HK-2 (cell line): ENCODE results near the gene TYK2.
"Not testable (repeated sequence)": the region's sequence is repeated elsewhere in the genome, so short reads cannot be mapped to it uniquely, and the experiment has no call there.

Experiments
- DNase-seq: peaks from one replicate; pipeline ENCODE4 v3.0.0-alpha.2; 2018; ENCODE audit not compliant: unreplicated experiment

TYK2 gene

DNA sequence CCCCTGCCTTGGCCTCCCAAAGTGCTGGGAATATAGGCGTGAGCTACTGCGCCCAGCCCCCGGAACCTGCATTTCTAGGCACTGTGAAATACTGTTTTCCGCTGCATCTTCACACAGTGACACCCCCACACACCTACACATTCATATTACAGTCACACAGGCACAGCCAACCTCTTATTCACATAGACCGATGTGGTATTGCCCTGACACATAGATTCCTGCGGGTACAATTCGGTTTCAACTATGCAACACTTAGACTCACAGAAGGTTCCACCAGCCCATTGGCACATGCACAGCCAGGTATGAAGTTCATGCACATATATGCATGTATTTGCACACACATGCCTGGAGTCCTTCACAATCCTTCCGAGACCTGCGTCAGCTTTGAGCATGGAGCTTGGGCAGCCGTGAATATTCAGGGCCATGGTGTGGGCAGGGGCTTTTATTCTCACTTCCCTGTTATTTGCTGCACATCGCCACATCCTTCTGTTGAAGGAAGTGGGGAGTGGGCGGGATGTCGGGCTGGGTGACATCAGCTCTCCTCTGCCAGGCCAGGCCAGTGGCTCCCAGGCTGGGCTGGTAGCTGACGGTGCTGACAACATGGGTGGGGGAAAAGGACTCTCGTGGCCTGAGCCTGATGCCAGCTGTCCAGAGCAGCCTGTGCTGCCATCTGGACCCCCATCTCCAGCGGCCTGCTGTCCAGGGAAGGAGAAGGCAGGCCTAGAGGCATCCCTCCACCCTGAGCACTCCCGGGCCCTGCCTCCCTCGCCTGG, 28.3 kb upstream of the TYK2 start:
- DNase-seq: no peak

DNA sequence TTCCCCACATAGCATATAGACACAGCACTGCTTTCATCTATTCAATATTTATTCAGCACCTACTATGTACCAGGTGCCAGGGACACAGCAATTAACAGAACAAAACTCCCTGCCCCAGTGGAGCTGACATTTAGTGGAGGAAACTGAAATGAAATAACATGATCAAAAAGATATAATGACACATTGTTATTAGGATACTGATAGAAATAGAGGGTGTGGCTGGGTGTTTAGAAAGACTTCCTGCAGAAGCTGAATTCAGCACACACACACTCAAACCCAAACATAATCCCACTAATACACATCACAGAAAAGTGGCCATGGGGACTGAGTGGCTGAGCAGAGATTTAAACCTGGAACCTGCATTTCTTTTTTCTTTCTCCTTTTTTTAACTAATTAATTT, 26.7 kb upstream of the TYK2 start:
- no peak for DNase-seq

DNA sequence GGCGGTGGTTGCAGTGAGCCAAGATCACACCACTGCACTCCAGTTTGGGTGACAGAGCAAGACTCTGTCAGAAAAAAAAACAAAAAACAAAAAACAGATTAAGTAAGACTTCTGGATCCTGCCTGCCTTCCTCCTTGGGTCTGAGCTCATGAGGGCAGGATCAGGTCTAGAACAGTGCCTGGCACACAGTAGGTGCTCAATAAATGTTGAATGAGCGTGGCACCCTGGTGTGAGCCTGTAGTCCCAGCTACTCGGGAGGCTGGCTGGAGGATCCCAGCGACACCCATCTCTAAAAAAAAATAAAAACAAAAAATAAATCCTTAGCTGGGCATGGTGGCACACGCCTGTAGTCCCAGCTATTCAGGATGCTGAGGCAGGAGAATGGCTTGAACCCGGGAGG, 25.8 kb upstream of the TYK2 start:
- no peak for DNase-seq

DNA sequence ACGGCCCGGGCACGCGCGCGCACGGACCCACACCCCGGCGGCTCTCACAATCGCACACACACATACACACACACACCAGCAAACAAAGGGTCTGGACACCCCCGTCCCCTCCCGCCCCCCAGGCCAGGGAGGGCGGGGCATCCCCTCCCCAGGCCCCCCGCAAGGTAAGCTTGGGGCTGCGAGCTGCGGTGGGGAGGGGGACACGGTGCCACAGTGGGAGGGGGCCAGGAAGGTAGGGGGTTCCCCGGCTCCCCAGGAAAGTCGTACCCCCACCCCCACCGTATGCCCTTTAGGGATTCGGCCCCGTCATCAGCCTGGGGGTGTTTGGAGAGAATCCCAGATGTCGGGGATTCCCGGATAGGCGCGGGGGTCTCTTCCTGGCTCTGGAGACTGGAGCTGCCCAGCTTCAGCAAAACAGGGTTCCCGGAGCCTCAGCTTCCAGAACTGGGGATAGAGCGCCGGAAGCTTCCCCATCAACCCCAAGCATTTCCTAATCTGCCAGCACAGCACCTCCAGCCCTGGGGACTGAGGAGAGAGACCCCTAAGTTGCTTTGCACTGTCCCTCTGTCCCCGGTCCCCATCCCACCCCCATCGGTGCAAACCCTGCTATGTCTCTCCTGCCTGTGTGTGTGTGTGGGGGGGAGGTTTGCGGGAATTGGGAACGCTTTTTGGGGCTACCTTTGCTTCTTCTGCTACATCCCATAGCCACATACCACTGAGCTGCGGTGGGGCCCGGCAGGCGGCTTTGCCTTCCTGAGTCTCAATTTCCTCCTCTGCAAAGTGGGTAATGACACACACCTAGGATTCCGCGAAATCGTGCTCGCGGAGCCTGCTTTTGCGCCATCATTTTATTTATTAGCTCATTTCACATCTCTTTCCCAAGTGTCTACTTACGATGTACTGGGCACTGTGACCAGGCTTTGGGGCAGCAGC, 24.8 kb upstream of the TYK2 start:
- no peak for DNase-seq

DNA sequence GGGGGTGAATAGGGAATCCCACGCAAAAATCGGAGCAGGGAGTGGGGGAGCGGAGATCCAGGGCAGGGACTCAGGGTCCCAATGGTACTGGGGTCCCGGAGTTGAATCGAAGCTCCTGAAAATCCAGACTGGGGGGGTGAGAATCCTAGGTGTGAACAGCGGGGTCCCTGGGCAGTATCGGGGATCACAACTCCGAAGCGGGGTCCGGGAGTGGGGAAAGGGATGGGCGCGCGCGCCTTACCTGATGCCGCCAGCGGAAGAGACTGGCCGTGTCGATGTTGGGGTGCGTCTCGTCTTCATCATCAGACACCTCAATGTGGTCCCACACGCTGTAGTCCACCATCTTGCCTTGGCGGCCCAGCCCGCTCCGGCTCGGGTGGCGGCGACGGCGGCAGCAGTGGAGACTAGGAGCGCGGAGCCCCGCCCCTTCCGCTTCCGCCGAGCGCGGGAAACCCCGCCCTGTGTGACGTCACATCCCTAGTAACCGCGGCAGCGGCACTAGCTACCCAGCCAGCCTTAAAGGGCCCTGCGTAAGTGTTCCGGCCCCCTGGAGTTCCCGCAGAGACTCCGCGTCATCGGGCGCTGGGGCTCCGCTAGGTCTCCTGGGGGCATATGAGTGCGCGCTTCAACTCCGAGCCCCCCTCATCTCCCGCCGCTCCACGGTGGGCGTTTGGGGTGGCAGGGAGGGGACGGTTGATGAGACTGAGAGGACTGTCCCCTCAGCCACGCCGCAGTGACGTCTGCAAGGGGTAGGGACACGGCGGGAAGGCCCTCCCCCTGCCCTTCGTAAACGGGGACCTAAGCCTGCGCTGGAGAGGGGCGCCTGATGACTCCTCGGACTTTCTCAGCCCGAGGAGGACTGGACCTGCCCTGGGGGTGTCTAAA, 23.0 kb upstream of the TYK2 start, which contains the start of gene CDC37:
Gene CDC37 (minus strand): TSS at position 406 of the 885 bp plus-strand sequence. CDS start 63 bp downstream, at position 343.
- DNase-seq: peak; percentile 96

- no peak for DNase-seq
These were observed 22.2 kb upstream of the TYK2 start for GRCh38 chr19:10402441-10403038.

DNA sequence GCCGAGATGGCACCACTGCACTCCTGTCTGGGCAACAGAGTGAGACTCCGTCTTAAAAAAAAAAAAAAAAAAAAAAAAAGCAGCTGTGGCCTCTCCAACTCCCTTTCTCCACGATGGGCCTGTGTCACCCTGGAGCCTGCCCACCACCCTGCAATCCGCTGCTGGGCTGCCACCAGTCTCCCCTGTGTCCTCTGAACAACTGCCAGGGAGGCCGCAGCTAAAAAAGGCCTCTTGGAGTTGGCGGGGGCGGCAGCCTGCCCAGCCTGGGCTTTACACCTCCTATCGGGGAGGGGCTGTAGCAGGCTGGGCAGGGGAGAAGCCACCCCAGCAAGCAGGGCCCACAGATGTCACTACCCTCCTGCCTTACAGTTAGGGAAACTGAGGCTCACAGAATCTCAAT, 19.5 kb upstream of the TYK2 start:
- DNase-seq: no peak

GRCh38 chr19:10399340-10399739, 19.0 kb upstream of the TYK2 start:
- not testable (repeated sequence) for DNase-seq

DNA sequence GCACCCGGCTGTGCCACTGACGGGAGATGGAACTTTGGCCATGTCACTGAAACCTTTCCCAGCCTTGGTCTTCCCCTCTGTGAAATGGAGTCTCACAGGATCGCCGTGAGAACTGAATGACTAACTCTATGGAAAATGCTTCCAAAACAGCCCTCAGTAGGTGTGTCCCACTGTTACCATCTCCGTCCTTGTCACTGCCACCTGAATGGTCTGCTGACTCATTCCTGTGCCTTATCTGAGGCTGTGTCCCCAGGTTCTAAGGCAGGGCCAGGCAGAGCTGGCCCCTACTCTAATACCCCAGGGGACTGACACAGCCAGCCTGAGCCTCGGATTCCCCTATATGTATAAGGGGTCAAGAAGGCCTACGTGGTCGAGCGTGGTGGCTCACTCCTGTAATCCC, 18.4 kb upstream of the TYK2 start:
- DNase-seq: no peak

DNA sequence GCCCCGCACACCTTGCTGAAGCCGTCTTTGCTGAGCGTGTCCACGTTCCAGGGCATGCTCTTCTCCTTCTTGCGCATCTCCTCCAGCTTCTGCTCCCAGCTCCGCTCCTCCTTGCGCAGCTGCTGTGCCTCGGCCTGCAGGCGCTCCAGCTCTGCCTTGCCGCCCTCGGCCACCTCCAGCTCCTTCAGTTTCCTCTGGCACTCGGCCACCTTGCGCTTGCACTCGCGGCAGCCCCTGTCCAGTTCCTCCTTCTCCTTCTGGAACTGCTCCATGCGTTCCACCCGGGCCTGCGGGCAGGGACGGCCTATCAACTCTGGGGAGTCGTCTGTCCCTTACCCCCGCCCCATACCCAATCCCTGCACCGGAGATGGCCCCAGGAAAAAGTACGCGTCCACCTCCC, 15.5 kb upstream of the TYK2 start:
- no peak for DNase-seq

DNA sequence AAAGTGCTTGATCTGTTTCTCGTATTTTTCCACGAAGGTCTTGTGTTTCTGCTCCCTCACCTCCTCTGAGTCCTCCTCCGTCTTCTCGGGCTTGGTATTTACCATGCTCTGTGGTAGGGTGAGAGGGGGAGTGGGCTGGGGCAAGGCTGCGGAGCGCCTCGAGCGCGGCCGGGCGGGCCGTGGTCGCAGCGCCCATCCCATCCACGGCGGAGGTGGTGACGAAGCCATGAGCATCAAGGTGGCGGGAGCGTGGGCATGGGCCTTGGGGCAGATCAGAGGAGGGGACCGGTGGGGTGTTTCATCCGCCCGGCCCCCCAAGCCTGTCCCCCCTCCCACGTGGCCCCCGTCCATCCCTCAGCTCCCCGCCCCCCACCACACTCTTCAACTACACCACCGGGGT, 15.1 kb upstream of the TYK2 start:
- DNase-seq: no peak

DNA sequence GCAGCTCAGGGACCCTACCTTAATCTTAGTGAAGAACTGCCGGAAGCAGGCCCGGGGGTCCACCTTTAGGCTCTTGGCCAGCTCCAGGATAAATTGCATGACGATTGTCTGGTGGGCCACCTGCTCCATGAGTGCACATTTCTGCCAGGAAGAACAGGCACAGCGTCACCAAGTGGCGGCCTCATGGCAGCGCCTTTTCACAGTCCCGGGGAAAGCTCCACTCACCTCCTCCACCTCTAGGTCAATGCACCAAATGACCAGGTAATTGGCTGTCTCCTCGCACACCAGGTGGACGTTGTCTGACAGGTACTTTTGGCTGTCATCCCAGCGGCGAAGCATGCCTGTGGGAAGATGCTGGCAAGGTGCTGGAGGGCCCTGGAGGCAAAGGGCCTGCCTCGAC, 14.6 kb upstream of the TYK2 start:
- DNase-seq: no peak

DNA sequence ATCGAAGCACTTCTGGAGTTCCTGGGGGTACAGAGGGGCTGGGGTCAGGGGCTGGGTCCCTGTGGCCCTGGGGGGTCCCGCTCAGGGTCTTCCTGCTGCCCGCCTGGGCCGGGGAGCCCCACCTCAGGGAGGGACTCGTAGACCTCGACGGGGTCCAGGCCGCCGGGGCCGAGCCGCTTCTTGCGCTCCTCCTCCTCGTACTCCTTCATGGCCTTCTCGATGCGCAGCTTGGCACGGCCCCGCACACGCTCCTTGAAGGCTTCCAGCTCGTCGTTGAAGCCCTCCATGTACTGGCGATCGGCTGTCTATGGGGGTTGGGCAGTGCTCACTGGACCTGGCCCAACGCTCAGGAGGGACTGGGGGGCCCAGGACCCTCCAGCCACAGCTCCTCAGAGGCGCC, 12.8 kb upstream of the TYK2 start:
- DNase-seq: no peak

DNA sequence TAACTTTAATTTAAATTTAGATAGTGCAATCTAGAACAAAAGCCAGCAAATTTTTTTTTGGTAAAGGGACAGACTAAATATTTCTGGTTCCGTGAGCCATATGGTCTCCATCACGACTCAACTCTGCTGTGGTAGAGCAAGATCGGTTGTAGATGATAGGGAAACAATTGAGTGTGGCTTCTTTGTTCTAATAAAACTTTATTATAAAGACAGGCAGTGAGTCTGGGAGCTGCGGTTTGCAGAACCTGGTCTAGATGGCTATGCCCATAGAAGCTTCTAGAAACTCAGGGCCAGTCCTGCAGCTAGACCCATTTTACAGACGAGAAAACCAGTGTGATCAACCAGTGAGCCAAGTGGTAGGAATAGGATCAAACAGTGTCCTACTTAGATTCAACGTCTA, 11.7 kb upstream of the TYK2 start:
- no peak for DNase-seq

GRCh38 chr19:10390652-10391286, 10.4 kb upstream of the TYK2 start:
- peak; percentile 68 for DNase-seq

- DNase-seq: no peak
These were observed 9.5 kb upstream of the TYK2 start for GRCh38 chr19:10389863-10390262.

- DNase-seq: peak; percentile 92
These were observed 8.6 kb upstream of the TYK2 start for GRCh38 chr19:10388957-10389356.

- no peak for DNase-seq
These were observed 4.2 kb upstream of the TYK2 start for GRCh38 chr19:10384580-10384979.

- not testable (repeated sequence) for DNase-seq
These were observed 2.8 kb upstream of the TYK2 start for GRCh38 chr19:10383223-10383499.

- no peak for DNase-seq
These were observed 476 bp downstream of the TYK2 start for GRCh38 chr19:10379880-10380312.

DNA sequence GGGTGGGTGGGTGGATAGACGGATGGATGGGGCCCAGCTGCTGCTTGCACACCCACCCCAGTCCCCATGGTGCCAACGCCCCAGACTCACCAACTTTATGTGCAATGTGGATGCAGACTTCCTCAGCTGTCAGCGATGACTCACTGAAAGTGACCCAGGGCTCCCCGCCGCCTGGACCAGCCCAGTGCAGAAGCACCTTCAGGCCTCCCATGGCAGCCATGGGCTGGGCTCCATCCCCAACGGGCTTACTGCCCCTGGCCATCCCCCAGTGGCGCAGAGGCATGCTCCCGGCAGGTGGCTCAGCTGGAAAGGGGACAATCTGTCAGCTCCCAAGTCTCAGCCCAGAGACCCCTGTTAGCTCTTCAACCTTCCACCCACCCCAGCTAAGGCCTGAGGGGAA, 2.2 kb downstream of the TYK2 start:
- no peak for DNase-seq
